Measurements from ENCODE around the gene PNPLA7. TPM values are rescaled to one million over a fixed set of nuclear protein-coding genes. Genes with fewer than 3 reads are reported as not detected.
"Not testable (repeated sequence)": the region's sequence is repeated elsewhere in the genome, so short reads cannot be mapped to it uniquely, and the experiment has no call there.

The PNPLA7 gene
- total RNA-seq, 1 experiment from 2014 or later = 0.77 TPM

DNA sequence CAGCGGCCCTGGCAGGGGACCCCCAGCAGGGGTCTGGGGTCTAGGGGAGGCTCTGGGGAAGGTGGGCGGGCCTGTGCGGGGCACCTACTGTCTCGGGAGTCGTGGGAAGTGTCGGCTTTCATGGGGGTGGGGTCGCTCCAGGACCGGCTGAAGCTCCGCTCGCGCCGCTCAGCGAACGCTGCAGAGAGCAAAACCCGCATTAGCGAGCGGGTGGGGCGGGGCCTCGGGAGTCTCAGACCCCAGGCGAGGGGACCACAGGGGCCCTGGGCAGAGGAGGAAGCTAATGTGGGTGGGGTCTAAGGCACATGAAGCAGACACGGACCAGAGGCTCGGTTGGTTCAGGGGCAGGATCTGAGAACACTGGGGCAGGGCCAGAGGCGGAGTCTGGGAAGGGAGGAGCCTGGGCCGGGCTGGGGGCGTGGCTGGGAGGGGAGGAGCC is 96.5 kb downstream of the PNPLA7 start:
- no peaks in the 10 kb centered on the region for H3K36me3 ChIP-seq (ENCODE audit: low read depth, low read length)
- CTCF ChIA-PET = no interaction called here
- H2AFZ ChIP-seq (ENCODE audit: low read length) = no peak overlapping the region

DNA sequence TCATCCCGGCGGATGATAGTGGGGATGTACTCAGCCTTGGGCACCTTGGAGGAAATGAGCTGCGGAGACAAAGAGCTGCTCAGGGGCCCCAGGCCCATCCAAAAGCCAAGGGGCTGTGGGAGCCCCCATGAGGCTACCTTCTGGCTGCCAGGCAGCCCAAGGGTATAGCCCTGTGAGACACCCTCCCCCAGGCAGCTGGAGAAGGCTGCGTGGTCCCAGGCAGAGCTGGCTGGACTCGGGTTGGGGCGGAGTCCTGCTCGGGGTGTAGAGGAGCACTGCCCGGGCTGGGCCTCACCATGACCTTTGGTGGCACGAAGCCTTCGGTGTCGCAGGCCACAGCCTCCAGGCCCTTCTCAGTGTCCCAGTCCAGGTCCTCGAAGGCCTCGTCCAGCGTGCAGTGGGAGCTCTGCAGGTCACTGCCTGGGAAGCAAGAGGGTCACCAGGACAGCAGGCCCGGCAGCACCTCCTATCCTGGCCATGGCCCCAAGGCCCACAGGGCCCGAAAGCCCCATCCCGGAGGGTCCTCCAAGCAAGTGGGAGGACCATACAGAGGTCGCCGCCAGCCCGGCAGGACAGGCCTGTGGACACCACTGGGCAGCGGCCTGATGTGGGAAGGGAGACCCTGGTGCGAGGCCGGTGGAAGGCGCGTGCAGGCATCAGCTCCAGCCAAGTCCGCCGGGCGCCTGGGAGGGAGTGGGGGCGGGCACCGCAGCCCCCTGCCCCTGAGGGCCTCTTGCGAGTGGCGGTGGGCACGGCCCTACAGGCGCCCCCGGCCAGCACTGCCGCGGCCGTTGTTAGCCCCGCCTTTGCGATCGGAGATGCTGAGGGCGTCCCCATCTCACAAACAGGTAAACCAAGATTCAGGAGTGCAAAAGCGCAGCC is 97.2 kb downstream of the PNPLA7 start:
- 0 out of 2 replicates have a peak, but pooled peaks cover 5% of the 10 kb centered on the region for H3K79me2 ChIP-seq (ENCODE audit: low read length)
- no peaks in the 10 kb centered on the region for H3K9me2 ChIP-seq (replicated peaks; ENCODE audit: low read length)
- no peaks in the 10 kb centered on the region for H3K36me3 ChIP-seq (ENCODE audit: low read depth, low read length)
- TF ChIP-seq EZH2 (IDR thresholded peaks at IDR 0.05; ENCODE audit: low read length, unreplicated experiment) = no peak
- intact Hi-C loops (cut with micrococcal nuclease) = no loop called here
- no peaks in the 10 kb centered on the region for H3K27me3 ChIP-seq (ENCODE audit: low read length)
- no peaks in the 10 kb centered on the region for H4K20me1 ChIP-seq (ENCODE audit: low read length)
- no peaks in the 10 kb centered on the region for H3F3A ChIP-seq (ENCODE audit: low read length, unreplicated experiment)
- H2AFZ ChIP-seq (ENCODE audit: low read length) = no peak overlapping the region
- ChIA-PET CTCF (no interaction called here), POLR2A (ENCODE audit: unreplicated experiment) (no interaction called here)
- H3K9ac ChIP-seq (ENCODE audit: low read length) = no peak overlapping the region
- H3K4me2 ChIP-seq (ENCODE audit: low read length) = no peak overlapping the region
- no TSS peak for BruUV-seq (replicated peaks)
- H3K4me3 ChIP-seq (ENCODE audit: low read length) = no peak overlapping the region
- H3K4me1 ChIP-seq (ENCODE audit: insufficient read depth, low read length) = no peaks in the 10 kb centered on the region
- no peak overlapping the region for H3K27ac ChIP-seq (ENCODE audit: low read length)
- ATAC-seq (no peak), DNase-seq (no peak)
- H3K9me3 ChIP-seq (ENCODE audit: low read length) = no peaks in the 10 kb centered on the region

More for the DNA sequence above, 96.5 kb downstream of the PNPLA7 start:
- no peak overlapping the region for H3K9ac ChIP-seq (ENCODE audit: low read length)
- H3K4me1 ChIP-seq (ENCODE audit: insufficient read depth, low read length) = no peaks in the 10 kb centered on the region
- no peak overlapping the region for H3K4me2 ChIP-seq (ENCODE audit: low read length)
- H4K20me1 ChIP-seq (ENCODE audit: low read length) = no peaks in the 10 kb centered on the region
- TF ChIP-seq EZH2phosphoT487 (IDR thresholded peaks at IDR 0.05; ENCODE audit: borderline replicate concordance, low read length) (no peak), EZH2 (IDR thresholded peaks at IDR 0.05; ENCODE audit: low read length, unreplicated experiment) (no peak)
- TF ChIP-seq, protein P1, sequence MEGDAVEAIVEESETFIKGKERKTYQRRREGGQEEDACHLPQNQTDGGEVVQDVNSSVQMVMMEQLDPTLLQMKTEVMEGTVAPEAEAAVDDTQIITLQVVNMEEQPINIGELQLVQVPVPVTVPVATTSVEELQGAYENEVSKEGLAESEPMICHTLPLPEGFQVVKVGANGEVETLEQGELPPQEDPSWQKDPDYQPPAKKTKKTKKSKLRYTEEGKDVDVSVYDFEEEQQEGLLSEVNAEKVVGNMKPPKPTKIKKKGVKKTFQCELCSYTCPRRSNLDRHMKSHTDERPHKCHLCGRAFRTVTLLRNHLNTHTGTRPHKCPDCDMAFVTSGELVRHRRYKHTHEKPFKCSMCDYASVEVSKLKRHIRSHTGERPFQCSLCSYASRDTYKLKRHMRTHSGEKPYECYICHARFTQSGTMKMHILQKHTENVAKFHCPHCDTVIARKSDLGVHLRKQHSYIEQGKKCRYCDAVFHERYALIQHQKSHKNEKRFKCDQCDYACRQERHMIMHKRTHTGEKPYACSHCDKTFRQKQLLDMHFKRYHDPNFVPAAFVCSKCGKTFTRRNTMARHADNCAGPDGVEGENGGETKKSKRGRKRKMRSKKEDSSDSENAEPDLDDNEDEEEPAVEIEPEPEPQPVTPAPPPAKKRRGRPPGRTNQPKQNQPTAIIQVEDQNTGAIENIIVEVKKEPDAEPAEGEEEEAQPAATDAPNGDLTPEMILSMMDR (conservative IDR thresholded peaks at IDR 0.05; ENCODE audit: low read depth, low read length) = no peak
- no peak overlapping the region for H3K4me3 ChIP-seq (ENCODE audit: low read length)
- intact Hi-C loops (cut with micrococcal nuclease) = no loop called here
- H3K27ac ChIP-seq (ENCODE audit: low read length) = no peak overlapping the region
- H3K27me3 ChIP-seq (ENCODE audit: low read length) = no peaks in the 10 kb centered on the region
- no peaks in the 10 kb centered on the region for H3F3A ChIP-seq (ENCODE audit: low read length, unreplicated experiment)
- H3K79me2 ChIP-seq (ENCODE audit: low read length) = peaks cover 12% of the 10 kb centered on the region; the same call in 1 of the 2 replicates
- BruUV-seq (replicated peaks) = no TSS peak
- ATAC-seq (0 out of 2 replicates have a peak, but pooled peaks have one; percentile 21), DNase-seq (peak; percentile 19)
- H3K9me2 ChIP-seq (replicated peaks; ENCODE audit: low read length) = no peaks in the 10 kb centered on the region
- POLR2A ChIA-PET (ENCODE audit: unreplicated experiment) = no interaction called here
- H3K9me3 ChIP-seq (ENCODE audit: low read length) = no peaks in the 10 kb centered on the region

DNA sequence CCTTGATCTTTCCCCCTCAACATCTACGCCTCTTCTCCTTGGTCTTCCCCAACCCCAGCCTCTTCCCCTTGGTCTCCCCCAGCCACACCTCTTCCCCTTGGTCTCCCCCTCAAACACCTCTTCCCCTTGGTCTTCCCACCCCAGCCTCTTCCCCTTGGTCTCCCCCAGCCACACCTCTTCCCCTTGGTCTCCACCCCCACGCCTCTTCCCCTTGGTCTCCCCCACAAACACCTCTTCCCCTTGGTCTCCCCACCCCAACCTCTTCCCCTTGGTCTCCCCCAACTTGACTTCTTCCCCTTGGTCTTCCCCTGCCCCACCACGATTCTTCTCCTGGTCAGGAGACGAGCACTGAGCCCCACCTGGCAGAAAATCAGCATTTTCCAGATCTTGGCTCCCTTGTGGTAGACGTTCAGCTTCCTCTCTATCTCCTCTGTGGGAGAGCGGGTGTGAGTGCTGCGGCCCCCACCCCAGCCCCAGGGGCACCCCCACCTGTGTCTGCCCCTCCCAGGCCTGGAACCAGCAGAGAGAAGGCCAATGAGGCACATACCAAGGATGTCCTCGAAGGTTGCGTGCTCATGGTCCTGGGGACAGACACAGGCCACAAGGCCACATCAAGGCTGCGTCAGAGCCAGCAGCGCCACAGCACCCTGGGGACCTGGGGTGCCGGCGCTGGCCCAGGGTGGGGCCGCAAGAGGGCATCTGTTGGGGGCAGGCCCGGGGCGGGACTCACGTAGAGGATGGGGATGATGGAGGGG is 98.0 kb downstream of the PNPLA7 start:
- ATAC-seq (no peak), DNase-seq (no peak)
- Histone ChIP-seq H3K79me2 (ENCODE audit: low read length) (no peaks in the 10 kb centered on the region), H3K27ac (ENCODE audit: low read length) (no peak overlapping the region), H3K9me2 (replicated peaks; ENCODE audit: low read length) (no peaks in the 10 kb centered on the region), H3K9ac (ENCODE audit: low read length) (no peak overlapping the region), H3F3A (ENCODE audit: low read length, unreplicated experiment) (no peaks in the 10 kb centered on the region), H3K9me3 (ENCODE audit: low read length) (no peaks in the 10 kb centered on the region), H2AFZ (ENCODE audit: low read length) (no peak overlapping the region), H4K20me1 (ENCODE audit: low read length) (no peaks in the 10 kb centered on the region), H3K4me2 (ENCODE audit: low read length) (no peak overlapping the region), H3K36me3 (ENCODE audit: low read depth, low read length) (no peaks in the 10 kb centered on the region), H3K4me3 (ENCODE audit: low read length) (no peak overlapping the region), H3K27me3 (ENCODE audit: low read length) (no peaks in the 10 kb centered on the region), H3K4me1 (ENCODE audit: insufficient read depth, low read length) (no peaks in the 10 kb centered on the region)
- BruUV-seq (replicated peaks) = no TSS peak
- ChIA-PET CTCF (no interaction called here), POLR2A (ENCODE audit: unreplicated experiment) (no interaction called here)
- TF ChIP-seq EZH2phosphoT487 (IDR thresholded peaks at IDR 0.05; ENCODE audit: borderline replicate concordance, low read length) = no peak
- TF ChIP-seq, protein P1 (conservative IDR thresholded peaks at IDR 0.05; ENCODE audit: low read depth, low read length) = no peak
- no peak for TF ChIP-seq EZH2 (IDR thresholded peaks at IDR 0.05; ENCODE audit: low read length, unreplicated experiment)
- intact Hi-C loops (cut with micrococcal nuclease) = no loop called here

DNA sequence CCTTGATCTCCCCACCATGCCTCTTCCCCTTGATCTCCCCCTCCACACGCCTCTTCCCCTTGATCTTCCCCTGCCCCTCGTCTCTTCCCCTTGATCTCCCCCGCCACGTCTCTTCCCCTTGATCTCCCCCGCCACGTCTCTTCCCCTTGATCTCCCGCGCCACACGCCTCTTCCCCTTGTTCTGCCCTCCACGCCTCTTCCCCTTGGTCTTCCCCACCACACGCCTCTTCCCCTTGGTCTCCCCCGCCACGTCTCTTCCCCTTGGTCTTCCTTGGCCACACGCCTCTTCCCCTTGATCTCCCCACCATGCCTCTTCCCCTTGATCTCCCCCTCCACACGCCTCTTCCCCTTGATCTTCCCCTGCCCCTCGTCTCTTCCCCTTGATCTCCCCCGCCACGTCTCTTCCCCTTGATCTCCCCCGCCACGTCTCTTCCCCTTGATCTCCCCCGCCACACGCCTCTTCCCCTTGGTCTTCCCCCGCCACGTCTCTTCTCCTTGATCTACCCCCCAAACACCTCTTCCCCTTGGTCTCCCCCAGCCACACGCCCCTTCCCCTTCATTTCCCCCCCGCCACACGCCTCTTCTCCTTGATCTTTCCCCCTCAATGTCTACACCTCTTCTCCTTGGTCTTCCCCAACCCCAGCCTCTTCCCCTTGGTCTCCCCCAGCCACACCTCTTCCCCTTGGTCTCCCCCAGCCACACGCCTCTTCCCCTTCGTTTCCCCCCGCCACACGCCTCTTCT is 98.8 kb downstream of the PNPLA7 start:
- BruUV-seq (replicated peaks); H3K36me3 ChIP-seq (ENCODE audit: low read depth, low read length); H3K4me2 ChIP-seq (ENCODE audit: low read length); H3K27ac ChIP-seq (ENCODE audit: low read length); H4K20me1 ChIP-seq (ENCODE audit: low read length); CTCF ChIA-PET; H2AFZ ChIP-seq (ENCODE audit: low read length); H3K4me3 ChIP-seq (ENCODE audit: low read length); H3F3A ChIP-seq (ENCODE audit: low read length, unreplicated experiment); intact Hi-C loops (cut with micrococcal nuclease); DNase-seq; H3K79me2 ChIP-seq (ENCODE audit: low read length); H3K4me1 ChIP-seq (ENCODE audit: insufficient read depth, low read length); ATAC-seq; POLR2A ChIA-PET (ENCODE audit: unreplicated experiment); H3K9me2 ChIP-seq (replicated peaks; ENCODE audit: low read length); H3K27me3 ChIP-seq (ENCODE audit: low read length); H3K9ac ChIP-seq (ENCODE audit: low read length); H3K9me3 ChIP-seq (ENCODE audit: low read length): not testable (repeated sequence)
